GM19452 (cell line): ENCODE data around the gene NCAM1.

ENCODE experiments used
- ATAC-seq: cut with Tn5 transposase; IDR thresholded peaks from one replicate; pipeline ENCODE4 v1.9.1; 2021; ENCODE audit not compliant: unreplicated experiment

The NCAM1 gene

GRCh38 chr11:113193946-113194345 lies 232.7 kb downstream of the NCAM1 start:
- ATAC-seq, result no peak

GRCh38 chr11:113195728-113196127 lies 234.5 kb downstream of the NCAM1 start:
- no peak for ATAC-seq

DNA sequence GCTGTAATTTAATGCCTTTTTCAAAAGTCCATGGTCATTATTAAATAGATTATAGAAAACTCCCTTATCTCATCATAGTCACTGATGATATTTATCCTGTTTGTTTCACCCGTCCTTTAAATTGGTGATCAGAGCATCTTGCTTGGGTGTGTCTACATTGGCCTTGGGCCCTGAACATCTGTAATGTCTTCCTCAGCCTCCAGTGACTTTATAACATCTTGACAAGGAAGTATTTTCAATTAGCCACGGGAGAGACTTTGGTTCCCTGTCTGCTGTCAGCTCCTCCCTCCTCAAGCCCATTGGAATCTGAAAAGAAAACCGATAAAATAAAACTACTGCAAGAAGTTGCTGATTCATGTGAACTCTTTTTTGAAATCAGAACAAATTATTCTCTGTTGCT lies 236.2 kb downstream of the NCAM1 start:
- ATAC-seq, result no peak

DNA sequence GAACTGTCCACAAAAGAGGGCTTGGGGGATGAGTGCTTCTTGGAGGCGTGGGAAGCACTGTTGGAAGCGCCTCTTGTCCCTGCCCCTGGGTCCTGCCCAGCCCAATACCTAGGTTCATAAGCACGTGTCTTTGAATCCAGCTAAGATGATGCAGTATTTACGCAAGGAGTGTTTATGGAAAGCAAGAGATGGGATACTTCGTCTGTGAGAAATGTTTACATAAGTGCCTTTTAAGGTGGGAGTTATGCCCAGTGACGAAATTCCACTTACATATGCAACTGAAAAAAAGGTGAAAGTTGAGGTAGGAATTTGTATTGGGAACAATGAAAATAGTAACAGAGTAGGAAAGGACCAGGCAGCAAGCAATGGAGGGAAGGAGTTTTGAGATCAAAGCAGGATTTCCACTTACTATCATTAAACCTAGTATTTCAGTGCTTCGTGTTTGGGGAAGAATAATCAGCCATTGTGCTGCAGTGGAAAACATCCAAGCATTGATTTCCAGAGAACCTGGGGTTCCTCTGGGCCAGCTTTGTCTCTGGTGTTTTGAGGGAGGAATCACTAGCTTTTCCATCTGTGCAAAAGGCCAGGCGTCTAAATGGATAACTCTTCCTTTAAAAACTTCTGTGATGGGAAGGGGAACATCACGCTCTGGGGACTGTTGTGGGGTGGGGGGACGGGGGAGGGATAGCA lies 237.9 kb downstream of the NCAM1 start:
- ATAC-seq, result no peak

DNA sequence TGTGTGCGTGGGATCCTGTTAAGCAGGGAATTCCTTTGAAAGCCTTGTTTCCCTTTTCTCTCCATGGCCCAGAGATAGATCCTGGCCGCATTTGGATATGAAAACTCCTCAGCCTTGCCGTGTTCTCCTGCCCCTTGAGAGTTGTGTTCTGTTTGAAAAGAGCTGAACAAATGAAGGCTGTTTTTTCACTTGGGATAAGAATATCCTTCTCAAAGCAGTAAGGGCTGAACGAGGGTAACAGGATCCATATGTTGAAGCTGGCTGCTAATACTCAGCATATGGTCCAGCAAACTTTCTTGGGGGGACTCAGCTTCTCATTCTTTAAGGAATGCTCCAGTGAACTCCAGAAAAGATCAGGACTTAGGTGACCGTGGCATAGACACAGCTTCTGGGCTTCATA lies 238.6 kb downstream of the NCAM1 start:
- no peak for ATAC-seq

DNA sequence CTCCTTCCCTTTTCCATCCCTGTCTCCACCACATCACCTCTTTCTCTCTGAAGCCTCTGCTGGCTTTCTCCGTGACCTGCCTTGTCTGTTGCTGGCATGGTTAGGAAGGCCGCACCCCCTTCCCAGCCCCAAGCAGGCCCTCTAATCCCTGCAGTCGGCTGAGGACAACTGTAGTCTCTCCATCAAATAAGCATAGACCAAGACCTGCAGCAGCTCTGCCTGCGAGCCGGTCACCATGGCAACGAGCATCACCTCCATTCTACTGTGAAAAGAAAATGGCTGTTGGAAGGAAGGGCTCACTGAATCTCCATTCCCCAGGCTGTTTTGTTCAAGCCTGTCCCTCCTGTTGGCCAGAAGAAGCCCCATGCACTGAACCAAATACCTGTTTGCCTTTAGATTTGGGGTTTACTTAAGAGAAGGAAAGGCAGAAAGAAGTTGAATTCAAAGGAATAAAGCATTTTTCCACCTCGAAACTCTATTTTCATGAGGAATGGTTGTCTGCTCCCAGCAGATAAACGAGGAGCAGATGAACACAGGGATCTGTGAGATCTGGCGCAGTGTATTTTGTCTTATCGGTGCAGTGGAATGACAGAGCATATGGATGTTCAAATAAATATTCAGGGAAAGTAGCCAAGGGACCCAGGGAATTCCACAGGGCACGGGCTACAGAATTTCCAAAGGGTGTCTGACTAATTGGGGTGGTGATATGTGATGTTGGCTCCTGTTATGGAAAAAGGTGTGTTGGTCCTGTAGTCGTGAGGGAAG lies 240.0 kb downstream of the NCAM1 start:
- no peak for ATAC-seq

DNA sequence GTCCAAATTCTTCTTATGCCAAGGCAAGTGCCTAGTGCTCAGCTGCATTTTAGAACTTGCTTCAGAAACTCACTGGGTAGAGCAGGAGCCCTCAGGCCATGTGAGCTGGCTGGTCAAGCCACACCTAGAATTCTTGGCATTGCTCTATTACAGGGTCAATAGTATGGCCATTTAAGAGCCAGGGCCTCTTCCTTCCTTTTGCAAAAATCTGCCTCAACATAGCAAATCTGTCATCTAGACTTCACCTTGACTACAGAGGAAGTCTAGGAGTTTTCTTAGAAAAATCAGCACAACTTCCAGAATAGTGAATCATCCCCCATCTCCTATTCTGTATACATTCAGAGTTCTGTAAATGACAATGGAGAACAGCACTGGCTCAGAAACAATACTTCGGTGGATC lies 241.2 kb downstream of the NCAM1 start:
- ATAC-seq, result no peak

DNA sequence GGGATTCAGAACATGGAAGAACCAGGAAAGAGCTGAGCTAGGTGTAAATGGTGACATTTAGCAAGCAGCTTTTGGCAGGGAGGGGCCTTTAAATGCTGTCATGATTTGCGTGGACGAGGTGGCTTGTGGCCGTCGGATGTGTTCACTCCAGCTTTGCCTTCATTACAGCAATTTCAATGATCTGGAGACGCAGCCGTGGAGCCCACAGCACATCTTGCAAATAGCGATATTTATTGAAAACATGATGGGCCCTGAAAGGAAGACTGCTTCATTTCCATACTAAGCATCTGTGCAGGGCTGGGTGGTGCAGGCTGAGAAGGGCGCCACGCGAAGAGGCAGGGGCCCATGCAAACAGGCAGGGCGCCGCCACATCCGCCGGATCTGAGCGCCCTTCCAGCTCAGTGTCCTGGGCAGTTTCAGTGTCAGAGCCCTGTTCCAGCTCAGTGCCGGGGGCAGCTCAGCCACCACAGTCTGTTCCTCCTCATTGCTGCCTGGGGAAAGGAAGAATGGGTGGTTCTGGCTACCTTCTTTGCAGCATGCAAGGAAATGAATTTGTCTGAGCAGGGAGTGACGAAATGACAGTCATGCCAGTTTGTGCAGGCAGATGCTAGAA lies 242.0 kb downstream of the NCAM1 start:
- ATAC-seq, result no peak

DNA sequence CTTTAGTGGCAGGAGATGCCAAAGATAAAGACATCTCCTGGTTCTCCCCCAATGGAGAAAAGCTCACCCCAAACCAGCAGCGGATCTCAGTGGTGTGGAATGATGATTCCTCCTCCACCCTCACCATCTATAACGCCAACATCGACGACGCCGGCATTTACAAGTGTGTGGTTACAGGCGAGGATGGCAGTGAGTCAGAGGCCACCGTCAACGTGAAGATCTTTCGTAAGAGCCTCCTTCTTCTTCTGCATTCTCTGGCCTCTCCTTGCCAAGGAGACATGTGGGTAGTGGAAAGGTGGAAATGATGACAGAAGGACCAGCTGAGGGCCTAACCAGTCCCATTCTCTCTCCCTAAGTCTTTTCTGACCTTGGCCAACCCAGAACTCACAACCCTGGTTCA lies 243.1 kb downstream of the NCAM1 start:
- ATAC-seq, result no peak

GRCh38 chr11:113213549-113213948 lies 252.3 kb downstream of the NCAM1 start:
- ATAC-seq, result no peak

GRCh38 chr11:113222241-113222640 lies 261.0 kb downstream of the NCAM1 start:
- no peak for ATAC-seq

DNA sequence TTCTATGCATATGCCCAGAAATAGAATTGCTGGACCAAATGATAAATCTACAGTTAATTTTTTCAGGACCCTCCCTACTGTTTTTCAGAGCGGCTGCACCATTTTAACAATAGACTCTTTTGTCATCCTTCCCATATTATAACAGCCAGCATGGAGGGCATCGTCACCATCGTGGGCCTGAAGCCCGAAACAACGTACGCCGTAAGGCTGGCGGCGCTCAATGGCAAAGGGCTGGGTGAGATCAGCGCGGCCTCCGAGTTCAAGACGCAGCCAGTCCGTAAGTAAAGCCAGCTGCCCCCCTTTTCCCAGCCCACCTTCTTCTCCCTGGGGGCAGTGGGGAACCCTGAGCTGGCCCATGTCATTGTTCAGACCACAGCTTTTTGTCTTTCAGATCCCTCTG lies 273.7 kb downstream of the NCAM1 start:
- no peak for ATAC-seq

DNA sequence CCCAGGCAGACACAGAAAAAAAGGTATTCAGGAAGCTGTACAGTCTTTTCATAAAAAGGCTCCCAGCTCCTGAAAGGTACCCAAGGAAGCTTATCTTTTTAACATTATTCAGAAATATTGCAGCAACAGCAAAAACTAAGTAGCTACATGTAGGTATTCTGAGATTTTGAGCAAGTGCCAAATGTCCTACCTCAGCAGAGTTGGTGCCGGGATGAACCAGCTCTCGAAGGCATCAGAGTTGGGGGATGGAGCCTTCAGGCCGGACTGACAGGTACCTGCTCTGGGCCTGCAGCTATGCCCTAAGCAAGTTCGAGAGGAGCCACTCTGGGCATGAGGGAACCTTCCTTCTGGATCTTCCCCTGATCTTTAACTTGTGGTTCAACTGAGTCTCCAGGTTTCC lies 276.0 kb downstream of the NCAM1 start:
- ATAC-seq, result no peak

DNA sequence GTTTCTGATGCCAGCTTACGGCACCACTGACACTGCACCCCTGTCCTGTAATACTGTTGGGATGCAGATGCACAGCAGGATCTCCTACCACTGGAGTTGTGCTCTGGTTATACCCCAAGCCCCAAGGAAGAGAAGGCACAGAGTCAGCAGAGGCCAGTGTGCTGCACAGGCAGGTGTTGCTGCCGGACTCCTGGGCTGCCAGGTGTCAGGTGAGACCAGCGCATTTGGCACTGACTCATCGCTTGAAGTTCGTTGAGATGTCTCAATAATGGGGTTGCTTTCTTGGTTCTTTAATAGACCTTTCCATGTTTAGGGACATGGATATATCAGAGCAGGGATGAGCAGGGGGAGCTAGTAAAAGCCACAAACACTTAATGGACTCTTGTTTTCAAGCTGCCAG lies 277.5 kb downstream of the NCAM1 start:
- no peak for ATAC-seq

- ATAC-seq, result no peak
These were observed 279.2 kb downstream of the NCAM1 start for GRCh38 chr11:113240389-113240788.

- ATAC-seq, result no peak
These were observed 279.8 kb downstream of the NCAM1 start for GRCh38 chr11:113240790-113241635.

DNA sequence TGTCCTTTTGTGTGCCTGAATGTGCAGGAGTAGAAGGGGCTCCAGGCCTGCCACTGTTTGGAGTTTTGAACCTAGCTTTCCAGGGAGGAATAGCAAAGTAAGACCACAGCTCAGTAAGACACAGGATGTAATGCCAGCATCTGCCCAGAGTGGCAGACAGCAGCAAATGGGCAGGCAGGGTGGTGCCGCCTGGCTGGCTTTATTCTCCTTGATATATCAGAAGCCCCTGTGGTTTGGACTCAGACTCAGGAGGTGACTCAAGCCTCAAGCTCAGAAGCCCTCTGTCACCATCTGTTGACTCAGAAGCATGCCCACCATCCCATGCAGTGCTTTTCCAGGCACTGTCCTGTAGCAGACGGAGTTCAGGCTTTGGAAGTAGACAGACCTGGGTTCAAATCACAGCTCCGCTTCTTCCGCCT lies 280.4 kb downstream of the NCAM1 start:
- no peak for ATAC-seq

- no peak for ATAC-seq
These were observed 280.8 kb downstream of the NCAM1 start for GRCh38 chr11:113242060-113242459.

GRCh38 chr11:113242767-113243397 lies 281.7 kb downstream of the NCAM1 start:
- ATAC-seq, result no peak

DNA sequence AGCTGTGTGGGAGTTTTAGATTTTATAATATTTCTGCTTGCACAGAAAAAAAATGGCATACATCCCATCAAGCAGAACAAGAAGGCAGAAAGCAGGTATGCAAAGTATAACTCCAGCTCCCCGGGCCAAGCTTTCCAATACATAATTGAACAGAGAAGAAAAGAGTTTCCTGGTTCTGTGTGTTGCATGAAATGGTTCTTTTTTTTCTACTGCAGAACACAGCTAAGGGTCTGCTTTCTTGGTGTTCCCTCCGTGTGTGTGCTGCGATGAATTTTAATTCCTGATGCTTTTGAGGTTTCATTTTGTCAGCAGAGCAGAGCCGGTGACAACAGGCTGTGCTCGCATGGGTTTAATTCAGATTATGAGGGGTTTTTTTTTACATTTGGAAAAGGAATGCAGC lies 282.5 kb downstream of the NCAM1 start:
- no peak for ATAC-seq

DNA sequence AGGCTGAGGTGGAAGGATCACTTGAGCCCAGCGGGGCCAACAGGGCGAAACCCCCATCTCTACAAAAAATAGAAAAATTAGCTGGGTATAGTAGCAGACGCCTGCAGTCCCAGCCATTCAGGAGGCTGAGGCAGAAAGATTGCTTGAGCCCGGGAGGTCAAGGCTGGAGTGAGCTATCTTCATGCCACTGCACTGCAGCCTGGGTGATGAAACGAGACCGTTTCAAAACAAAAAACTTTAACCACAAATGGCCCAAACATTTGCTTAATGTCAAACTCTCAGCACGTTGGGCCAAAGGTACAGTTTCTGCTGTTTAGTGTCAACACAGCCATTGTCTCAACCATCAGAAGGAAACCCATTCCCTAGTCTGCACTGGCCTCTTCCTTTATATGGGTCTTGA lies 284.0 kb downstream of the NCAM1 start:
- no peak for ATAC-seq
